ENCODE measurements around the gene SPRED3.
A peak's percentile ranks its signal among the peaks of the same experiment; 100 is the strongest.

Gene SPRED3

GRCh38 chr19:38374332-38375097 is 14.0 kb upstream of the SPRED3 start, which contains the start of gene PSMD8:
PSMD8 (plus strand) TSS chr19:38374571; CDS start chr19:38374602, 31 bp downstream.
- 0 out of 2 replicates have a peak, but pooled peaks cover 5% of the 10 kb centered on the region for H3K4me1 ChIP-seq (ENCODE audit: control insufficient read depth, insufficient read depth, low read length)
- no peaks in the 10 kb centered on the region for H3K27me3 ChIP-seq (ENCODE audit: control insufficient read depth, insufficient read depth, low read length)
- H3K9ac ChIP-seq (ENCODE audit: low read length), result peak within 1 kb of the TSS; percentile 93
- H3K36me3 ChIP-seq (ENCODE audit: control insufficient read depth, insufficient read depth, low read length), result peaks cover 20% of the 10 kb centered on the region
- peak within 1 kb of the TSS; percentile 73 for H3K27ac ChIP-seq (ENCODE audit: low read depth, low read length)
- H3K9me3 ChIP-seq (ENCODE audit: control insufficient read depth, insufficient read depth, low read depth, low read length), result no peaks in the 10 kb centered on the region
- H3K4me3 ChIP-seq (ENCODE audit: low read depth, low read length), result peak within 1 kb of the TSS; percentile 83

GRCh38 chr19:38375098-38375493 is 13.4 kb upstream of the SPRED3 start:
- Histone ChIP-seq H3K27ac (ENCODE audit: low read depth, low read length) (peak overlapping the region; percentile 73), H3K27me3 (ENCODE audit: control insufficient read depth, insufficient read depth, low read length) (no peaks in the 10 kb centered on the region), H3K9me3 (ENCODE audit: control insufficient read depth, insufficient read depth, low read depth, low read length) (no peaks in the 10 kb centered on the region), H3K36me3 (ENCODE audit: control insufficient read depth, insufficient read depth, low read length) (peaks cover 22% of the 10 kb centered on the region), H3K4me1 (ENCODE audit: control insufficient read depth, insufficient read depth, low read length) (0 out of 2 replicates have a peak, but pooled peaks cover 5% of the 10 kb centered on the region), H3K4me3 (ENCODE audit: low read depth, low read length) (peak overlapping the region; percentile 83), H3K9ac (ENCODE audit: low read length) (peak overlapping the region; percentile 93)

DNA sequence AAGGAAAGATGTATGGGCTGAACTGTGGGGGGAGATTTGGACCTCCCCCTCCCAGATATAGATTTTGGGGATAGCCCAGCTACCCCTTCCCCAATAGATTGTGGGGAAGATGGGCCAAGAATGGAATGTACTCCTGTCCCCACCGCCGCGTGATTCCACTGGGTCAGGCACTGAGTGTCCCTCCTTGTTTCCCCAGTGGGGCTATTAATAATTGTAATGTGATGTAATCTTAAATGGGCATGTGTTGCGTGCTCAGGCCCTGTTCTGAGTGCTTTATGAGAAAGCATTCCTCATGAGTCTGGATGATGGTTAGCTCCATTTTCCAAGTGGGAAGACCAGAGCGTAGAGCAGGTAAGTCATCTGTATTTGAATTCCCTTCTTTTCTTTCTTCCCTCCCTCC is 12.7 kb upstream of the SPRED3 start:
- no peak overlapping the region for H3K27ac ChIP-seq (ENCODE audit: low read depth, low read length)
- peak overlapping the region; percentile 83 for H3K4me3 ChIP-seq (ENCODE audit: low read depth, low read length)
- peaks cover 29% of the 10 kb centered on the region for H3K36me3 ChIP-seq (ENCODE audit: control insufficient read depth, insufficient read depth, low read length)
- H3K4me1 ChIP-seq (ENCODE audit: control insufficient read depth, insufficient read depth, low read length), result 0 out of 2 replicates have a peak, but pooled peaks cover 5% of the 10 kb centered on the region
- H3K9ac ChIP-seq (ENCODE audit: low read length), result peak overlapping the region; percentile 93
- no peaks in the 10 kb centered on the region for H3K27me3 ChIP-seq (ENCODE audit: control insufficient read depth, insufficient read depth, low read length)
- no peaks in the 10 kb centered on the region for H3K9me3 ChIP-seq (ENCODE audit: control insufficient read depth, insufficient read depth, low read depth, low read length)

GRCh38 chr19:38376576-38376975 is 11.9 kb upstream of the SPRED3 start:
- Histone ChIP-seq H3K9ac (ENCODE audit: low read length) (no peak overlapping the region), H3K27ac (ENCODE audit: low read depth, low read length) (no peak overlapping the region), H3K9me3 (ENCODE audit: control insufficient read depth, insufficient read depth, low read depth, low read length) (no peaks in the 10 kb centered on the region), H3K4me3 (ENCODE audit: low read depth, low read length) (0 out of 2 replicates have a peak overlapping the region, but pooled peaks have one; percentile 0), H3K4me1 (ENCODE audit: control insufficient read depth, insufficient read depth, low read length) (0 out of 2 replicates have a peak, but pooled peaks cover 5% of the 10 kb centered on the region), H3K36me3 (ENCODE audit: control insufficient read depth, insufficient read depth, low read length) (peaks cover 37% of the 10 kb centered on the region), H3K27me3 (ENCODE audit: control insufficient read depth, insufficient read depth, low read length) (no peaks in the 10 kb centered on the region)

- no peak overlapping the region for H3K9ac ChIP-seq (ENCODE audit: low read length)
- H3K4me3 ChIP-seq (ENCODE audit: low read depth, low read length), result no peak overlapping the region
- H3K36me3 ChIP-seq (ENCODE audit: control insufficient read depth, insufficient read depth, low read length), result peaks cover 42% of the 10 kb centered on the region
- H3K27ac ChIP-seq (ENCODE audit: low read depth, low read length), result no peak overlapping the region
- no peaks in the 10 kb centered on the region for H3K27me3 ChIP-seq (ENCODE audit: control insufficient read depth, insufficient read depth, low read length)
- 0 out of 2 replicates have a peak, but pooled peaks cover 5% of the 10 kb centered on the region for H3K4me1 ChIP-seq (ENCODE audit: control insufficient read depth, insufficient read depth, low read length)
- no peaks in the 10 kb centered on the region for H3K9me3 ChIP-seq (ENCODE audit: control insufficient read depth, insufficient read depth, low read depth, low read length)
Measured at GRCh38 chr19:38377052-38377451, 11.4 kb upstream of the SPRED3 start.

GRCh38 chr19:38378866-38379265 is 9.6 kb upstream of the SPRED3 start:
- Histone ChIP-seq H3K4me3 (ENCODE audit: low read depth, low read length) (no peak overlapping the region), H3K9me3 (ENCODE audit: control insufficient read depth, insufficient read depth, low read depth, low read length) (no peaks in the 10 kb centered on the region), H3K36me3 (ENCODE audit: control insufficient read depth, insufficient read depth, low read length) (peaks cover 58% of the 10 kb centered on the region), H3K27ac (ENCODE audit: low read depth, low read length) (no peak overlapping the region), H3K4me1 (ENCODE audit: control insufficient read depth, insufficient read depth, low read length) (0 out of 2 replicates have a peak, but pooled peaks cover 5% of the 10 kb centered on the region), H3K9ac (ENCODE audit: low read length) (no peak overlapping the region), H3K27me3 (ENCODE audit: control insufficient read depth, insufficient read depth, low read length) (no peaks in the 10 kb centered on the region)

DNA sequence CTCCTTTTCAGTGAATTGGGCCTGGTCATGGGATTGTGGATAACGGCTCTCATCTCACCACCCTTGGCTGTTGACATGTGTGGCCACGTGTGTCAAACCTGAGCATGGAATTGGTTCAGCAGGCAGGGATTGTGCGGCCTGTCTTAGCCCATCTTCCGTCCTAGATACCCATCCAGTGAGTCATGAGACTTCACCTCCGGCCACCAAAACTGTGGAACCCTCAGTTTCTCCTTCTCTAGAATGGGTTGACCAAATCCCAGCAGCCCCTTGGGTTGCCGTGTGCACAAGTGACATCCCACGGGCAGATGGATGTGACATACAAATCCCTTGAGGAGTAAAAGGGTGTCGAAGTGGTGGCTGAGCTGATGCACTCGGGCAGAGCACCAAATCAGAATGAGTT is 7.4 kb upstream of the SPRED3 start:
- H3K4me3 ChIP-seq (ENCODE audit: low read depth, low read length), result no peak overlapping the region
- H3K4me1 ChIP-seq (ENCODE audit: control insufficient read depth, insufficient read depth, low read length), result peaks cover 4% of the 10 kb centered on the region
- peaks cover 3% of the 10 kb centered on the region; the same call in 1 of the 2 replicates for H3K27me3 ChIP-seq (ENCODE audit: control insufficient read depth, insufficient read depth, low read length)
- no peak overlapping the region for H3K27ac ChIP-seq (ENCODE audit: low read depth, low read length)
- H3K36me3 ChIP-seq (ENCODE audit: control insufficient read depth, insufficient read depth, low read length), result peaks cover 60% of the 10 kb centered on the region
- H3K9me3 ChIP-seq (ENCODE audit: control insufficient read depth, insufficient read depth, low read depth, low read length), result no peaks in the 10 kb centered on the region
- no peak overlapping the region for H3K9ac ChIP-seq (ENCODE audit: low read length)

GRCh38 chr19:38383184-38383583 is 5.3 kb upstream of the SPRED3 start:
- Histone ChIP-seq H3K4me3 (ENCODE audit: low read depth, low read length) (no peak overlapping the region), H3K4me1 (ENCODE audit: control insufficient read depth, insufficient read depth, low read length) (peaks cover 8% of the 10 kb centered on the region), H3K9me3 (ENCODE audit: control insufficient read depth, insufficient read depth, low read depth, low read length) (no peaks in the 10 kb centered on the region), H3K9ac (ENCODE audit: low read length) (no peak overlapping the region), H3K27ac (ENCODE audit: low read depth, low read length) (no peak overlapping the region), H3K36me3 (ENCODE audit: control insufficient read depth, insufficient read depth, low read length) (peaks cover 49% of the 10 kb centered on the region), H3K27me3 (ENCODE audit: control insufficient read depth, insufficient read depth, low read length) (peaks cover 12% of the 10 kb centered on the region; the same call in 1 of the 2 replicates)

- Histone ChIP-seq H3K4me1 (ENCODE audit: control insufficient read depth, insufficient read depth, low read length) (peaks cover 8% of the 10 kb centered on the region), H3K9me3 (ENCODE audit: control insufficient read depth, insufficient read depth, low read depth, low read length) (no peaks in the 10 kb centered on the region), H3K27me3 (ENCODE audit: control insufficient read depth, insufficient read depth, low read length) (peaks cover 12% of the 10 kb centered on the region; the same call in 1 of the 2 replicates), H3K9ac (ENCODE audit: low read length) (no peak overlapping the region), H3K4me3 (ENCODE audit: low read depth, low read length) (no peak overlapping the region), H3K27ac (ENCODE audit: low read depth, low read length) (no peak overlapping the region), H3K36me3 (ENCODE audit: control insufficient read depth, insufficient read depth, low read length) (peaks cover 49% of the 10 kb centered on the region)
Measured at GRCh38 chr19:38383743-38384142, 4.8 kb upstream of the SPRED3 start.

GRCh38 chr19:38384209-38385027 is 4.1 kb upstream of the SPRED3 start:
- Histone ChIP-seq H3K27me3 (ENCODE audit: control insufficient read depth, insufficient read depth, low read length) (peaks cover 12% of the 10 kb centered on the region; the same call in 1 of the 2 replicates), H3K36me3 (ENCODE audit: control insufficient read depth, insufficient read depth, low read length) (peaks cover 42% of the 10 kb centered on the region), H3K4me1 (ENCODE audit: control insufficient read depth, insufficient read depth, low read length) (peaks cover 8% of the 10 kb centered on the region), H3K9me3 (ENCODE audit: control insufficient read depth, insufficient read depth, low read depth, low read length) (no peaks in the 10 kb centered on the region), H3K9ac (ENCODE audit: low read length) (no peak overlapping the region), H3K27ac (ENCODE audit: low read depth, low read length) (no peak overlapping the region), H3K4me3 (ENCODE audit: low read depth, low read length) (no peak overlapping the region)
